ENCODE measurements around the gene PIGC. TPM values are rescaled to one million over a fixed set of nuclear protein-coding genes. Genes with fewer than 3 reads are reported as not detected.

Gene PIGC
- total RNA-seq, 1 experiment from 2014 or later, result 26.1 TPM

- ChIA-PET CTCF (no interaction called here), POLR2A (interaction anchor here (1.6 kb wide), 1 partner anchor 79 kb away, joined by 8 read pairs; the partner anchor contains the start of gene SUCO)
- intact Hi-C loops (cut with micrococcal nuclease; ENCODE audit: unreplicated experiment), result no loop called here
- no peak for DNase-seq
- no TSS peak for BruUV-seq (replicated peaks)
- peaks cover 71% of the 10 kb centered on the region for H3K4me1 Mint-ChIP-seq (ENCODE audit: low read depth, unreplicated experiment)
- H3K36me3 Mint-ChIP-seq (ENCODE audit: insufficient read depth, unreplicated experiment), result no peaks in the 10 kb centered on the region
- H3K36me3 ChIP-seq (ENCODE audit: control insufficient read depth, insufficient read depth, low read length), result no peaks in the 10 kb centered on the region
- H3K4me1 ChIP-seq, result peaks cover 54% of the 10 kb centered on the region
- H3K27me3 ChIP-seq (replicated peaks; ENCODE audit: control insufficient read depth, insufficient read depth, low read length), result no peaks in the 10 kb centered on the region
- no peak overlapping the region for H3K27ac Mint-ChIP-seq (ENCODE audit: unreplicated experiment)
- H3K4me3 Mint-ChIP-seq (ENCODE audit: unreplicated experiment), result no peak overlapping the region
- H3K4me3 ChIP-seq (ENCODE audit: low read depth, low read length), result no peak overlapping the region
- peaks cover 16% of the 10 kb centered on the region for H3K9me3 Mint-ChIP-seq (ENCODE audit: unreplicated experiment)
- no peaks in the 10 kb centered on the region for H3K27me3 Mint-ChIP-seq (ENCODE audit: insufficient read depth, unreplicated experiment)
- no peak for TF ChIP-seq CTCF (IDR thresholded peaks at IDR 0.05; ENCODE audit: insufficient read depth in 1 of 2, low read depth in 1 of 2, low read length in 1 of 2, severe bottlenecking in 1 of 2, unreplicated experiment in 1 of 2)
- no peaks in the 10 kb centered on the region for H3K9me3 ChIP-seq
These were observed 9.7 kb upstream of the PIGC start for GRCh38 chr1:172453607-172454006.

- no peaks in the 10 kb centered on the region for H3K27me3 Mint-ChIP-seq (ENCODE audit: insufficient read depth, unreplicated experiment)
- peaks cover 73% of the 10 kb centered on the region for H3K4me1 Mint-ChIP-seq (ENCODE audit: low read depth, unreplicated experiment)
- Histone ChIP-seq H3K27me3 (replicated peaks; ENCODE audit: control insufficient read depth, insufficient read depth, low read length) (no peaks in the 10 kb centered on the region), H3K4me3 (ENCODE audit: low read depth, low read length) (no peak overlapping the region), H3K36me3 (ENCODE audit: control insufficient read depth, insufficient read depth, low read length) (no peaks in the 10 kb centered on the region), H3K4me1 (peaks cover 59% of the 10 kb centered on the region), H3K9me3 (no peaks in the 10 kb centered on the region)
- no peak for TF ChIP-seq CTCF (IDR thresholded peaks at IDR 0.05; ENCODE audit: insufficient read depth in 1 of 2, low read depth in 1 of 2, low read length in 1 of 2, severe bottlenecking in 1 of 2, unreplicated experiment in 1 of 2)
- BruUV-seq (replicated peaks), result no TSS peak
- peaks cover 16% of the 10 kb centered on the region for H3K9me3 Mint-ChIP-seq (ENCODE audit: unreplicated experiment)
- no peak for DNase-seq
- CTCF ChIA-PET, result no interaction called here
- POLR2A ChIA-PET, result interaction anchor here (1.1 to 1.6 kb wide), 2 partner anchors 77 to 79 kb away, joined by 4 to 8 read pairs; partner anchors contain the start of gene SUCO
- H3K4me3 Mint-ChIP-seq (ENCODE audit: unreplicated experiment), result peak overlapping the region; percentile 53
- H3K36me3 Mint-ChIP-seq (ENCODE audit: insufficient read depth, unreplicated experiment), result no peaks in the 10 kb centered on the region
- peak overlapping the region; percentile 85 for H3K27ac Mint-ChIP-seq (ENCODE audit: unreplicated experiment)
- intact Hi-C loops (cut with micrococcal nuclease; ENCODE audit: unreplicated experiment), result no loop called here
These were observed 9.3 kb upstream of the PIGC start for GRCh38 chr1:172453153-172453545.

GRCh38 chr1:172452536-172453152 lies 8.8 kb upstream of the PIGC start:
- no peaks in the 10 kb centered on the region for H3K9me3 ChIP-seq
- Mint-ChIP-seq H3K27me3 (ENCODE audit: insufficient read depth, unreplicated experiment) (no peaks in the 10 kb centered on the region), H3K36me3 (ENCODE audit: insufficient read depth, unreplicated experiment) (no peaks in the 10 kb centered on the region), H3K4me3 (ENCODE audit: unreplicated experiment) (peak overlapping the region; percentile 53), H3K9me3 (ENCODE audit: unreplicated experiment) (peaks cover 15% of the 10 kb centered on the region), H3K4me1 (ENCODE audit: low read depth, unreplicated experiment) (peaks cover 70% of the 10 kb centered on the region), H3K27ac (ENCODE audit: unreplicated experiment) (peak overlapping the region; percentile 85)
- CTCF ChIA-PET, result no interaction called here
- no peak for TF ChIP-seq CTCF (IDR thresholded peaks at IDR 0.05; ENCODE audit: insufficient read depth in 1 of 2, low read depth in 1 of 2, low read length in 1 of 2, severe bottlenecking in 1 of 2, unreplicated experiment in 1 of 2)
- peaks cover 64% of the 10 kb centered on the region for H3K4me1 ChIP-seq
- no TSS peak for BruUV-seq (replicated peaks)
- intact Hi-C loops (cut with micrococcal nuclease; ENCODE audit: unreplicated experiment), result no loop called here
- POLR2A ChIA-PET, result interaction anchor here (1.1 to 1.6 kb wide), 2 partner anchors 78 to 80 kb away, joined by 4 to 8 read pairs; partner anchors contain the start of gene SUCO
- DNase-seq, result peak; percentile 54 to 74
- no peak overlapping the region for H3K4me3 ChIP-seq (ENCODE audit: low read depth, low read length)
- no peaks in the 10 kb centered on the region for H3K27me3 ChIP-seq (replicated peaks; ENCODE audit: control insufficient read depth, insufficient read depth, low read length)
- no peaks in the 10 kb centered on the region for H3K36me3 ChIP-seq (ENCODE audit: control insufficient read depth, insufficient read depth, low read length)
